Trophoblast cell (in vitro differentiated cells and primary cell): Measurements from ENCODE around the gene LRRC3.

ENCODE experiments used
- DNase-seq, 2 donors: peaks; one replicate each; pipeline ENCODE4 v3.0.0-alpha.2; 2016
- H2AFZ ChIP-seq: 2 replicates; pipeline ENCODE4 v1.6.1; 2013; ENCODE audit warnings: low read length, moderate library complexity, mild to moderate bottlenecking; ENCODE audit not compliant: insufficient read depth, poor library complexity
- H2AK5ac ChIP-seq: 2 replicates; pipeline ENCODE4 v1.6.1; 2013; ENCODE audit warnings: mild to moderate bottlenecking, low read length
- H2BK120ac ChIP-seq: 2 replicates; pipeline ENCODE4 v1.6.1; 2013; ENCODE audit warnings: low read length, mild to moderate bottlenecking, moderate library complexity; ENCODE audit not compliant: insufficient read depth, poor library complexity
- H2BK12ac ChIP-seq: 2 replicates; pipeline ENCODE4 v1.6.1; 2013; ENCODE audit warnings: mild to moderate bottlenecking, low read length, moderate library complexity
- H2BK5ac ChIP-seq: 2 replicates; pipeline ENCODE4 v1.6.1; 2013; ENCODE audit warnings: low read length, low read depth, moderate library complexity, mild to moderate bottlenecking; ENCODE audit not compliant: poor library complexity
- H3K14ac ChIP-seq: 2 replicates; pipeline ENCODE4 v1.6.1; 2013; ENCODE audit warnings: mild to moderate bottlenecking, low read length
- H3K18ac ChIP-seq: 2 replicates; pipeline ENCODE4 v1.6.1; 2013; ENCODE audit warnings: mild to moderate bottlenecking, low read length
- H3K23ac ChIP-seq: 2 replicates; pipeline ENCODE4 v1.6.1; 2013; ENCODE audit warnings: low read length
- H3K27ac ChIP-seq: 2 replicates; pipeline ENCODE4 v1.5.1; 2013; ENCODE audit warnings: low read depth, mild to moderate bottlenecking, inconsistent platforms, low read length, moderate library complexity
- H3K27me3 ChIP-seq: 2 replicates; pipeline ENCODE4 v1.6.1; 2013; ENCODE audit warnings: inconsistent platforms, mild to moderate bottlenecking, low read length, moderate library complexity; ENCODE audit not compliant: insufficient read depth
- H3K36me3 ChIP-seq, 2 experiments: 1 replicate in 1 of 2; 2 replicates in 1 of 2; pipeline ENCODE4 v1.6.1; 2013; ENCODE audit warnings: low read length in 2 of 2, mild to moderate bottlenecking in 2 of 2, moderate library complexity in 1 of 2; ENCODE audit not compliant: insufficient read depth in 2 of 2, control insufficient read depth in 1 of 2
- H3K4ac ChIP-seq: 2 replicates; pipeline ENCODE4 v1.6.1; 2013; ENCODE audit warnings: low read depth, mild to moderate bottlenecking, low read length, moderate library complexity
- H3K4me1 ChIP-seq, 2 experiments: 1 replicate in 1 of 2; 2 replicates in 1 of 2; pipeline ENCODE4 v1.6.1; 2013; ENCODE audit warnings: low read length in 2 of 2, mild to moderate bottlenecking in 2 of 2, moderate library complexity in 1 of 2; ENCODE audit not compliant: insufficient read depth in 2 of 2, control insufficient read depth in 1 of 2
- H3K4me2 ChIP-seq: 2 replicates; pipeline ENCODE4 v1.6.1; 2013; ENCODE audit warnings: inconsistent platforms, mild to moderate bottlenecking, low read length, moderate library complexity
- H3K4me3 ChIP-seq: 2 replicates; pipeline ENCODE4 v1.5.1; 2013; ENCODE audit warnings: mild to moderate bottlenecking, low read depth, low read length, inconsistent platforms
- H3K79me1 ChIP-seq: one replicate; pipeline ENCODE4 v1.6.1; 2013; ENCODE audit warnings: low read length
- H3K79me2 ChIP-seq: 2 replicates; pipeline ENCODE4 v1.6.1; 2013; ENCODE audit warnings: low read length, mild to moderate bottlenecking; ENCODE audit not compliant: control insufficient read depth, insufficient read depth, poor library complexity
- H3K9ac ChIP-seq: 2 replicates; pipeline ENCODE4 v1.6.1; 2013; ENCODE audit warnings: mild to moderate bottlenecking, low read length
- H3K9me3 ChIP-seq: 2 replicates; pipeline ENCODE4 v1.6.1; 2013; ENCODE audit warnings: low read depth, mild to moderate bottlenecking, control low read depth, inconsistent platforms, low read length; ENCODE audit not compliant: insufficient read depth
- H4K12ac ChIP-seq: 2 replicates; pipeline ENCODE4 v1.6.1; 2013; ENCODE audit warnings: low read depth, mild to moderate bottlenecking, low read length, moderate library complexity
- H4K8ac ChIP-seq: 2 replicates; pipeline ENCODE4 v1.6.1; 2013; ENCODE audit warnings: low read depth, mild to moderate bottlenecking, low read length, moderate library complexity
- H4K91ac ChIP-seq: one replicate; pipeline ENCODE4 v1.6.1; 2013; ENCODE audit warnings: low read depth, mild to moderate bottlenecking, low read length, moderate library complexity
- WGBS: extraction: QIAGEN DNeasy Blood & Tissue Kit; methylation state at CpG from one replicate; pipeline ENCODE4 v1.1.7; 2013; ENCODE audit warnings: missing lambda C conversion rate; ENCODE audit not compliant: insufficient read length, insufficient coverage; ENCODE audit errors: extremely low coverage; 5-methylcytosine and 5-hydroxymethylcytosine counted together

Gene LRRC3

DNA sequence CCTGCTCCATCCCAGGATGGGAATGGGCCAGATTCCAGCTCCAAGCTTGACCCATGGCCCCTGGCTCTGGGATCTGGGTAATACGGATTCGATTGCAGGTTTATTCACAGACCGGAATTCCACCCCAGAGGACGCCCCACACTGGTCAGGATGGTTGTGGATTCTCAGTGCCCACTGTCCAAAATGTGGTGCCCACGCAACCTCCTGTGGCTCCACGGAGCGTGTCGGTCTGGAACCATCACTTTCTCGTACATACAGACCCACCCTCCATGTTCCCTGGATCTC, 53.1 kb downstream of the LRRC3 start:
- Histone ChIP-seq H3K14ac (no peak overlapping the region), H3K79me1 (no peaks in the 10 kb centered on the region), H3K36me3 (no peaks in the 10 kb centered on the region), H3K27ac (no peak overlapping the region), H3K4me1 (peaks cover 3 to 11% of the 10 kb centered on the region in 2 experiments), H3K4ac (no peak overlapping the region), H3K79me2 (no peaks in the 10 kb centered on the region), H3K23ac (no peak overlapping the region), H3K4me3 (no peak overlapping the region), H3K9ac (no peak overlapping the region), H2BK5ac (no peak overlapping the region), H2BK12ac (no peak overlapping the region), H3K4me2 (no peak overlapping the region), H3K9me3 (no peaks in the 10 kb centered on the region), H4K12ac (no peak overlapping the region), H2AK5ac (no peak overlapping the region), H4K91ac (no peak overlapping the region), H4K8ac (no peak overlapping the region), H3K18ac (no peak overlapping the region), H2AFZ (no peak overlapping the region), H3K27me3 (no peaks in the 10 kb centered on the region), H2BK120ac (no peak overlapping the region)
- no peak for DNase-seq
- no CpG with 5 or more reads among the region's 9 CpGs for WGBS

DNA sequence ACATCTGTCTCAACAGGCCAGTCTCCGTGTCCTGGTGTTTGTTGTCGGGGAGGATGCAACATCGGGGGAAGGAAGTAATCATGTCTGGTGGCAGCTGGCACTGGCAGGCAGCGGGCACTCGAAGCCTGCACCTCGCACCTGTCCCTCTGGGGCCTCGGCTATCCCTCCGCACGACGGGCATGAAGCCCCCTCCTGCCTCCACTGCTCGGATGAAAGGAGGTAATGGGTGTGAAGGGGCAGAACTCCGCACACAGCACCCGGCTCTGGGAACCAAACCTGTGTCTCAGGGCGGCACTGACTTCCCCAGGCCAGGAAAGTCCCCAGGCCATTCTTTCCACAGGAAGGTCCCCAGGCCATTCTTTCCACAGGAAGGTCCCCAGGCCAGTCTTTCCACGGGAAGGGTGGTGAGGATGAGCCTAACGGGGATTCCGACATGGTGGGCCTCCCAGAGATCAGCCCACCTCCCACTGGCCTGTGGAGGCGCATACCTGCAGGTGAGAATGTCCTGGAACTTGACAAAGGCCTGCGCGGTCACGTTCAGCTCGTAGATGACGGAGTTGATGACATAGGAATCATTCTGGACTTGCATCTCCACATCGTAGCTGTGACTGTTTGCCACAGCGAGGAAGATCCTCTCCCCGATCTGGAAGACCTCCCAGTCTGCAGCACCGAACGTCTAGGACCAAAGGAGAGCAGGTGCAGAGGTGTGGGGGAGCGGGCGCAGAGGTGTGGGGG, 53.6 kb downstream of the LRRC3 start:
- Histone ChIP-seq H4K8ac (no peak overlapping the region), H4K91ac (no peak overlapping the region), H3K9me3 (no peaks in the 10 kb centered on the region), H3K27me3 (no peaks in the 10 kb centered on the region), H3K4me2 (no peak overlapping the region), H3K14ac (no peak overlapping the region), H2BK5ac (no peak overlapping the region), H3K9ac (no peak overlapping the region), H3K4ac (no peak overlapping the region), H3K4me3 (no peak overlapping the region), H3K79me2 (no peaks in the 10 kb centered on the region), H3K79me1 (no peaks in the 10 kb centered on the region), H3K27ac (no peak overlapping the region), H3K23ac (no peak overlapping the region), H3K18ac (no peak overlapping the region), H2BK120ac (no peak overlapping the region), H2BK12ac (no peak overlapping the region), H3K4me1 (peaks cover 3 to 11% of the 10 kb centered on the region in 2 experiments), H3K36me3 (no peaks in the 10 kb centered on the region), H2AFZ (no peak overlapping the region), H2AK5ac (no peak overlapping the region), H4K12ac (no peak overlapping the region)
- no CpG with 5 or more reads among the region's 30 CpGs for WGBS
- DNase-seq = no peak

DNA sequence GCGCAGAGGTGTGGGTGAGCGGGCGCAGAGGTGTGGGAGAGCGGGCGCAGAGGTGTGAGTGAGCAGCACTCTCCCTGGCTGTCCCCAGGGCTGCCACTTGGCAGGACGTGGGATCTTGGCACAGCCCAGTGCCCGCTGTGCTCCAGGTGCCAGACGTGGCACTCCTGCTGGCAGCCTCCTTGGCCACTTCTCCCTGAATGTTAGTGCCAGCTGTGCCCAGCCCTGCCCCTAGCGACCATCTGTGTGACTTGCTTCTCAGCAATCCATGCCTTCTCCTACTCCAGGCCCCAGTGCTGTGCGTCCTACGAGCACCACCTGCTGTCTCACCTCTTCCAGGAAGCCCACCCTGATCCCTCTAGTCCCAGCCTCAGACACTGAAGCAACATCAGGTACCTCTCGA, 54.2 kb downstream of the LRRC3 start:
- Histone ChIP-seq H3K36me3 (no peaks in the 10 kb centered on the region), H3K4me3 (no peak overlapping the region), H2BK120ac (no peak overlapping the region), H2AK5ac (no peak overlapping the region), H3K4ac (no peak overlapping the region), H3K9me3 (no peaks in the 10 kb centered on the region), H2BK12ac (no peak overlapping the region), H3K4me1 (peaks cover 3 to 11% of the 10 kb centered on the region in 2 experiments), H2BK5ac (no peak overlapping the region), H3K27ac (no peak overlapping the region), H2AFZ (no peak overlapping the region), H4K91ac (no peak overlapping the region), H4K12ac (no peak overlapping the region), H3K23ac (no peak overlapping the region), H3K9ac (no peak overlapping the region), H3K79me2 (no peaks in the 10 kb centered on the region), H3K4me2 (no peak overlapping the region), H3K14ac (no peak overlapping the region), H3K27me3 (no peaks in the 10 kb centered on the region), H3K18ac (no peak overlapping the region), H4K8ac (no peak overlapping the region), H3K79me1 (no peaks in the 10 kb centered on the region)
- DNase-seq = no peak
- no CpG with 5 or more reads among the region's 12 CpGs for WGBS

DNA sequence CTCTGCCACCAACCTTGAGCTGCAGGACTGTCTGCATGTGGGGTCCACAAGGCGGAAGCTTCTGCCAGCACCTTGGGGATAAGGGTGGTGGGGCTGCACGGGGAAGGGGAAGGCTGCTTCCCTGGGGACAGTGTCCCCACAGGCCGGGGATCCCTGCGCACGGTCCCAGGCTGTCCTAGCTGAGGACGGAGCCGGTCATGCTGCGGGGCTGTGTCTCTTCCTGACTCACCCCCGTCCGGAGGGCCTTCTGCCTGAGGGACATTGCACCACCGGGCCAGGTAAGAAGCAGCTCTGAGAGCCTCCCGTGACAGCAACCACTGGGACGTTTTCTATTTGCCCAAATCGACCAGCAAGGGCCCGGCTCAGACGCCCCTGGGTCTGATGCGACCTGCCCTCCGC, 54.8 kb downstream of the LRRC3 start:
- no peak overlapping the region for H3K18ac ChIP-seq
- H4K91ac ChIP-seq = no peak overlapping the region

More for the DNA sequence above, 54.8 kb downstream of the LRRC3 start:
- no peak overlapping the region for H2AK5ac ChIP-seq
- H2BK120ac ChIP-seq = no peak overlapping the region
- no peak overlapping the region for H3K27ac ChIP-seq
- no peak overlapping the region for H3K23ac ChIP-seq
- H4K12ac ChIP-seq = no peak overlapping the region
- no peaks in the 10 kb centered on the region for H3K36me3 ChIP-seq
- peak; percentile 45 to 51 for DNase-seq
- no peak overlapping the region for H2AFZ ChIP-seq
- H3K4ac ChIP-seq = no peak overlapping the region
- no peak overlapping the region for H4K8ac ChIP-seq
- no CpG with 5 or more reads among the region's 18 CpGs for WGBS
- H3K4me2 ChIP-seq = peak overlapping the region; percentile 53
- no peak overlapping the region for H2BK12ac ChIP-seq
- peaks cover 3 to 11% of the 10 kb centered on the region in 2 experiments for H3K4me1 ChIP-seq
- H3K9me3 ChIP-seq = no peaks in the 10 kb centered on the region
- H3K4me3 ChIP-seq = no peak overlapping the region
- H3K79me1 ChIP-seq = no peaks in the 10 kb centered on the region
- H3K9ac ChIP-seq = no peak overlapping the region
- H3K27me3 ChIP-seq = no peaks in the 10 kb centered on the region
- no peak overlapping the region for H2BK5ac ChIP-seq
- H3K79me2 ChIP-seq = no peaks in the 10 kb centered on the region
- H3K14ac ChIP-seq = no peak overlapping the region
